ENCODE data around the gene SEMA4B. TPM values are rescaled to one million over a fixed set of nuclear protein-coding genes. Genes with fewer than 3 reads are reported as not detected.

Gene SEMA4B
- total and polyA plus RNA-seq, 10 of the 15 experiments (the other 5 are each of a cell fraction or from before 2014, with no cell fraction given): 0.87 to 26.0 (median 9.3) TPM

DNA sequence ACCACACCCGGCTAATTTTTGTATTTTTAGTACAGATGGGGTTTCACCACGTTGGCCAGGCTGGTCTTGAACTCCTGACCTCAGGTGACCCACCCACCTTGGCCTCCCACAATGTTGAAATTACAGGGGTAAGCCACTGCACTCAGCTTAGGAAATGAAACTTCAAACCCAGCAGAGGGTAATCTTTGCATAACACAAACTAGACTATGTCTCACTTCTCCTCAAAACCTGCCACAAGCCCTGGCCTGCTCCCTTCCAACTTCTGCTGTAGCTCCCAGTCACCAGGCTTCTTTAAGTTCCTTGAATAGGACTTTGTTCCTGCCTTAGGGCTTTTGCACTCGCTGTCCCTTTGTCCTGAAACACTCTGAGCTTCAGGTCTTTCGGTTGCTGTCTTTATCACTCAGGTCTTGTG is 39.2 kb upstream of the SEMA4B start (continued):
- TF ChIP-seq ETV6 (conservative IDR thresholded peaks at IDR 0.05 in 1 of 2, IDR thresholded peaks at IDR 0.05 in 1 of 2; ENCODE audit: borderline replicate concordance in 1 of 2, low read depth in 1 of 2) (peak in 1 of 2 experiments; percentile 38; a peak in 1 of 4 replicates), KDM1A (IDR thresholded peaks at IDR 0.05; ENCODE audit: borderline replicate concordance) (peak; percentile 87; the same call in 1 of the 2 replicates), STAT3 (IDR thresholded peaks at IDR 0.05; ENCODE audit: low read depth, low read length) (no peak), TCF3 (IDR thresholded peaks at IDR 0.05; ENCODE audit: borderline replicate concordance, insufficient read depth, low read depth, low read length) (no peak), NBN (IDR thresholded peaks at IDR 0.05) (peak; percentile 92), SMAD1 (IDR thresholded peaks at IDR 0.05; ENCODE audit: low read depth, partially characterized antibody) (peak; percentile 62), MTA2 (IDR thresholded peaks at IDR 0.05; ENCODE audit: low read depth) (peak; percentile 69), MEF2B (IDR thresholded peaks at IDR 0.05; ENCODE audit: partially characterized antibody, poor library complexity, severe bottlenecking) (peak; percentile 48), EED (IDR thresholded peaks at IDR 0.05; ENCODE audit: low read depth) (peak; percentile 56), NFYB (IDR thresholded peaks at IDR 0.05; ENCODE audit: insufficient read depth, low read depth, low read length) (no peak), NR2F1 (conservative IDR thresholded peaks at IDR 0.05) (peak; percentile 98), ZNF622 (IDR thresholded peaks at IDR 0.05) (no peak), RUNX3 (IDR thresholded peaks at IDR 0.05; ENCODE audit: low read length) (peak; percentile 70), MYC (IDR thresholded peaks at IDR 0.05; ENCODE audit: insufficient read depth, insufficient read length, insufficient replicate concordance, low read length, severe bottlenecking) (no peak), ZNF384 (IDR thresholded peaks at IDR 0.05; ENCODE audit: borderline replicate concordance, low read depth, low read length) (no peak), WRNIP1 (IDR thresholded peaks at IDR 0.05; ENCODE audit: borderline replicate concordance, low read depth, low read length) (no peak; the same call in 1 of the 2 replicates), GATAD2B (conservative IDR thresholded peaks at IDR 0.05; ENCODE audit: low read depth) (no peak), DPF2 (IDR thresholded peaks at IDR 0.05) (peak; percentile 51), ZNF217 (IDR thresholded peaks at IDR 0.05) (peak; percentile 95), ESRRA (IDR thresholded peaks at IDR 0.05; ENCODE audit: low read length) (no peak), ZBED1 (IDR thresholded peaks at IDR 0.05; ENCODE audit: borderline replicate concordance) (no peak), ZSCAN29 (IDR thresholded peaks at IDR 0.05) (no peak), IKZF1 (conservative IDR thresholded peaks at IDR 0.05) (peak; percentile 73)
- TF ChIP-seq, protein P1, sequence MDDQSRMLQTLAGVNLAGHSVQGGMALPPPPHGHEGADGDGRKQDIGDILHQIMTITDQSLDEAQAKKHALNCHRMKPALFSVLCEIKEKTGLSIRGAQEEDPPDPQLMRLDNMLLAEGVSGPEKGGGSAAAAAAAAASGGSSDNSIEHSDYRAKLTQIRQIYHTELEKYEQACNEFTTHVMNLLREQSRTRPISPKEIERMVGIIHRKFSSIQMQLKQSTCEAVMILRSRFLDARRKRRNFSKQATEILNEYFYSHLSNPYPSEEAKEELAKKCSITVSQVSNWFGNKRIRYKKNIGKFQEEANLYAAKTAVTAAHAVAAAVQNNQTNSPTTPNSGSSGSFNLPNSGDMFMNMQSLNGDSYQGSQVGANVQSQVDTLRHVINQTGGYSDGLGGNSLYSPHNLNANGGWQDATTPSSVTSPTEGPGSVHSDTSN (IDR thresholded peaks at IDR 0.05; ENCODE audit: insufficient replicate concordance, low read depth, low read length): peak; percentile 18
- TF ChIP-seq, protein P2, sequence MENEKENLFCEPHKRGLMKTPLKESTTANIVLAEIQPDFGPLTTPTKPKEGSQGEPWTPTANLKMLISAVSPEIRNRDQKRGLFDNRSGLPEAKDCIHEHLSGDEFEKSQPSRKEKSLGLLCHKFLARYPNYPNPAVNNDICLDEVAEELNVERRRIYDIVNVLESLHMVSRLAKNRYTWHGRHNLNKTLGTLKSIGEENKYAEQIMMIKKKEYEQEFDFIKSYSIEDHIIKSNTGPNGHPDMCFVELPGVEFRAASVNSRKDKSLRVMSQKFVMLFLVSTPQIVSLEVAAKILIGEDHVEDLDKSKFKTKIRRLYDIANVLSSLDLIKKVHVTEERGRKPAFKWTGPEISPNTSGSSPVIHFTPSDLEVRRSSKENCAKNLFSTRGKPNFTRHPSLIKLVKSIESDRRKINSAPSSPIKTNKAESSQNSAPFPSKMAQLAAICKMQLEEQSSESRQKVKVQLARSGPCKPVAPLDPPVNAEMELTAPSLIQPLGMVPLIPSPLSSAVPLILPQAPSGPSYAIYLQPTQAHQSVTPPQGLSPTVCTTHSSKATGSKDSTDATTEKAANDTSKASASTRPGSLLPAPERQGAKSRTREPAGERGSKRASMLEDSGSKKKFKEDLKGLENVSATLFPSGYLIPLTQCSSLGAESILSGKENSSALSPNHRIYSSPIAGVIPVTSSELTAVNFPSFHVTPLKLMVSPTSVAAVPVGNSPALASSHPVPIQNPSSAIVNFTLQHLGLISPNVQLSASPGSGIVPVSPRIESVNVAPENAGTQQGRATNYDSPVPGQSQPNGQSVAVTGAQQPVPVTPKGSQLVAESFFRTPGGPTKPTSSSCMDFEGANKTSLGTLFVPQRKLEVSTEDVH (IDR thresholded peaks at IDR 0.05; ENCODE audit: low read depth, partially characterized antibody): peak; percentile 35
